Femur (tissue), 1 donor: ENCODE results near the gene PGM2L1.
"Not testable (repeated sequence)": the region's sequence is repeated elsewhere in the genome, so short reads cannot be mapped to it uniquely, and the experiment has no call there.

Experiments used
- DNase-seq: peaks from one replicate; pipeline ENCODE4 v3.0.0-alpha.2; 2017

Gene PGM2L1

GRCh38 chr11:74397501-74398243, 561 bp downstream of the PGM2L1 start:
- peak; percentile 28 for DNase-seq

GRCh38 chr11:74392256-74392655, 6.0 kb downstream of the PGM2L1 start:
- DNase-seq: no peak

GRCh38 chr11:74391193-74391592, 7.0 kb downstream of the PGM2L1 start:
- DNase-seq: no peak

GRCh38 chr11:74390697-74391096, 7.5 kb downstream of the PGM2L1 start:
- DNase-seq: no peak

- peak; percentile 36 for DNase-seq
Measured at GRCh38 chr11:74388678-74389327, 9.4 kb downstream of the PGM2L1 start.

GRCh38 chr11:74384641-74385040, 13.6 kb downstream of the PGM2L1 start:
- no peak for DNase-seq

- DNase-seq: no peak
Measured at GRCh38 chr11:74380746-74381439, 17.3 kb downstream of the PGM2L1 start.

GRCh38 chr11:74377689-74378088, 20.5 kb downstream of the PGM2L1 start:
- DNase-seq: no peak

GRCh38 chr11:74373382-74373781, 24.9 kb downstream of the PGM2L1 start:
- DNase-seq: no peak

- no peak for DNase-seq
Measured at GRCh38 chr11:74371269-74372052, 26.8 kb downstream of the PGM2L1 start.

GRCh38 chr11:74370123-74370522, 28.1 kb downstream of the PGM2L1 start:
- DNase-seq: no peak

- no peak for DNase-seq
Measured at GRCh38 chr11:74367881-74368280, 30.4 kb downstream of the PGM2L1 start.

GRCh38 chr11:74366576-74366975, 31.7 kb downstream of the PGM2L1 start:
- DNase-seq: no peak

- not testable (repeated sequence) for DNase-seq
Measured at GRCh38 chr11:74365805-74366204, 32.4 kb downstream of the PGM2L1 start.

- DNase-seq: no peak
Measured at GRCh38 chr11:74357449-74357848, 40.8 kb downstream of the PGM2L1 start.

GRCh38 chr11:74355626-74356025, 42.6 kb downstream of the PGM2L1 start:
- DNase-seq: no peak

- no peak for DNase-seq
Measured at GRCh38 chr11:74354036-74354435, 44.2 kb downstream of the PGM2L1 start.

GRCh38 chr11:74347381-74347780, 50.9 kb downstream of the PGM2L1 start:
- DNase-seq: no peak

- DNase-seq: no peak
Measured at GRCh38 chr11:74345420-74345819, 52.8 kb downstream of the PGM2L1 start.

GRCh38 chr11:74341921-74342320, 56.3 kb downstream of the PGM2L1 start:
- no peak for DNase-seq

GRCh38 chr11:74339619-74340018, 58.6 kb downstream of the PGM2L1 start:
- no peak for DNase-seq

- no peak for DNase-seq
Measured at GRCh38 chr11:74338963-74339362, 59.3 kb downstream of the PGM2L1 start.

- DNase-seq: no peak
Measured at GRCh38 chr11:74333193-74333592, 65.0 kb downstream of the PGM2L1 start.
